ENCODE results near the gene UNC45A. TPM values are rescaled to one million over a fixed set of nuclear protein-coding genes. Genes with fewer than 3 reads are reported as not detected.

Gene UNC45A
- polyA plus RNA-seq, 3 donors, result 29.3 to 42.6 (median 30.4) TPM

DNA sequence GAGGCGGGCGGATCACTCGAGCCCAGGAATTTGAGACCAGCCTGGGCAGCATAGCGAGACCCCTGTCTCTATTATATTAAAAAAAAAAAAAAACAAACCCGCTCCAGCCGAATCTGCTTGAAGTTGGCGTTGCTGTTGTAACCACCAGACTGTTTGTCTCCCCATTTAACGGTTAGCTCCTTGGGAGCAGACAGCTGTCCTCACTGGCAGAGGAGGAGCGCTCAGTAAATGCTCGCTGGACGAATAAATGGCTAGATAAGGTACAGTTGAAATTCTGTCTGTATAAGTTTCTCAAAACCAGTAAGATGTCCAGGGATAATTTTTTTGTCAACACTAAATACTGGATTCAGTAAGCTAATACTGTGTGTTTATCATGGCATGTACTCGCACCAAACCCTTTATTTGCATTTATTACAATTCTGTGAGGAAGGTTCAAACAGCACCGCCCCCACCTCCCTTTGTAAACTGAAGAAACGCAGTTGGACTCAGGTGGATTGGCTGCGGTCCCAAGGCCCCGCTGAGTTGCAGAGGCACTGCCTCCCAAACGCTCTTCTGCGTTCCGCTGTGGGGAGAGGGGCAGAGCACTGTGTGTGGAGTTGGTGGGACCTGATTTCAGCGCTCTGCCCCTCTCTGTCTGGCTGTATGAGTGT, 20.7 kb downstream of the UNC45A start:
- H3K36me3 Mint-ChIP-seq, result peaks cover 34 to 53% of the 10 kb centered on the region in 2 donors
- Histone ChIP-seq H3K27ac (ENCODE audit: low read depth in 1 of 2, low read length in 2 of 2) (no peak overlapping the region), H3K27me3 (ENCODE audit: control insufficient read depth in 2 of 2, insufficient read depth in 2 of 2, low read length in 2 of 2) (no peaks in the 10 kb centered on the region), H4K20me1 (ENCODE audit: insufficient read depth, low read length) (peaks cover 11% of the 10 kb centered on the region), H3K4me2 (replicated peaks; ENCODE audit: extremely low read depth, low read length, poor library complexity, severe bottlenecking) (peak overlapping the region; percentile 80), H2AFZ (ENCODE audit: insufficient read depth, low read depth, low read length, poor library complexity, severe bottlenecking) (no peak overlapping the region), H3K36me3 (replicated peaks in 1 of 2; ENCODE audit: control insufficient read depth in 1 of 2, insufficient read depth in 2 of 2, low read length in 2 of 2) (peaks cover 36 to 44% of the 10 kb centered on the region in 2 donors), H3K9ac (ENCODE audit: insufficient read depth, low read length, poor library complexity, severe bottlenecking) (peak overlapping the region; percentile 86), H3K4me3 (replicated peaks in 1 of 3; ENCODE audit: low read depth in 2 of 3, low read length in 3 of 3) (peak overlapping the region in 1 of 3 experiments; percentile 79), H3K9me3 (replicated peaks in 1 of 2; ENCODE audit: control insufficient read depth in 1 of 2, insufficient read depth in 1 of 2, low read length in 2 of 2) (no peaks in the 10 kb centered on the region), H3K4me1 (ENCODE audit: control insufficient read depth in 1 of 2, insufficient read depth in 2 of 2, low read length in 2 of 2) (peaks cover 17 to 30% of the 10 kb centered on the region in 2 donors), H3K79me2 (ENCODE audit: insufficient read depth, low read length) (peaks cover 26% of the 10 kb centered on the region)
- H3K4me1 Mint-ChIP-seq, result peaks cover 19% of the 10 kb centered on the region
- 82% methylated on average over 13 of the region's 20 CpGs for whole genome bisulfite sequencing (ENCODE audit: insufficient coverage)
- no peaks in the 10 kb centered on the region for H3K27me3 Mint-ChIP-seq (ENCODE audit: low read depth in 3 of 3)
- no peak for DNase-seq
- H3K4me3 Mint-ChIP-seq, result peak overlapping the region in 1 of 2 donors; percentile 81
- TF ChIP-seq CTCF (IDR thresholded peaks at IDR 0.05), result no peak
- peak overlapping the region in 3 of 7 donors; percentile 73 to 96 (median 93) for H3K27ac Mint-ChIP-seq
- intact Hi-C loops (cut with micrococcal nuclease), result loop anchor here (2.0 to 10.0 kb wide), 4 partner anchors 39 to 319 kb away; partner anchors contain the start of genes PRC1 (in 1 of the 2) and VPS33B (in 1 of the 2)
- H3K9me3 Mint-ChIP-seq, result peaks cover 0 to 2% (median 0%) of the 10 kb centered on the region in 7 donors

- H3K27ac Mint-ChIP-seq, result peak overlapping the region in 1 of 7 donors; percentile 55
- peaks cover 11% of the 10 kb centered on the region for H4K20me1 ChIP-seq (ENCODE audit: insufficient read depth, low read length)
- H3K36me3 ChIP-seq (replicated peaks in 1 of 2; ENCODE audit: control insufficient read depth in 1 of 2, insufficient read depth in 2 of 2, low read length in 2 of 2), result peaks cover 38 to 44% of the 10 kb centered on the region in 2 donors
- no peaks in the 10 kb centered on the region for H3K27me3 ChIP-seq (ENCODE audit: control insufficient read depth in 2 of 2, insufficient read depth in 2 of 2, low read length in 2 of 2)
- peak overlapping the region; percentile 81 for H2AFZ ChIP-seq (ENCODE audit: insufficient read depth, low read depth, low read length, poor library complexity, severe bottlenecking)
- peak overlapping the region; percentile 30 for H3K9ac ChIP-seq (ENCODE audit: insufficient read depth, low read length, poor library complexity, severe bottlenecking)
- no peaks in the 10 kb centered on the region for H3K9me3 ChIP-seq (replicated peaks in 1 of 2; ENCODE audit: control insufficient read depth in 1 of 2, insufficient read depth in 1 of 2, low read length in 2 of 2)
- peak overlapping the region; percentile 81 to 84 for H3K4me3 Mint-ChIP-seq
- peaks cover 19% of the 10 kb centered on the region for H3K4me1 Mint-ChIP-seq
- H3K79me2 ChIP-seq (ENCODE audit: insufficient read depth, low read length), result peaks cover 26% of the 10 kb centered on the region
- H3K4me2 ChIP-seq (replicated peaks; ENCODE audit: extremely low read depth, low read length, poor library complexity, severe bottlenecking), result peak overlapping the region; percentile 80
- peak; percentile 44 to 66 (median 54) for DNase-seq
- peak overlapping the region; percentile 43 to 75 (median 52) for H3K4me3 ChIP-seq (replicated peaks in 1 of 3; ENCODE audit: low read depth in 2 of 3, low read length in 3 of 3)
- H3K4me1 ChIP-seq (ENCODE audit: control insufficient read depth in 1 of 2, insufficient read depth in 2 of 2, low read length in 2 of 2), result peaks cover 17 to 30% of the 10 kb centered on the region in 2 donors
- peak; percentile 98 for TF ChIP-seq CTCF (IDR thresholded peaks at IDR 0.05)
- intact Hi-C loops (cut with micrococcal nuclease), result loop anchor here (2.0 to 10.0 kb wide), 3 partner anchors 68 to 318 kb away; partner anchors contain the start of gene VPS33B (in 1 of the 2)
- 18% methylated on average over 45 of the region's 56 CpGs for WGBS (ENCODE audit: insufficient coverage)
- H3K27me3 Mint-ChIP-seq (ENCODE audit: low read depth in 3 of 3), result no peaks in the 10 kb centered on the region
- H3K9me3 Mint-ChIP-seq, result no peaks in the 10 kb centered on the region
- H3K27ac ChIP-seq (ENCODE audit: low read depth in 1 of 2, low read length in 2 of 2), result no peak overlapping the region
- peaks cover 38 to 54% of the 10 kb centered on the region in 2 donors for H3K36me3 Mint-ChIP-seq
Measured at GRCh38 chr15:90956274-90957030, 21.4 kb downstream of the UNC45A start.

All from CD14-positive monocyte (primary cell).